NT2/D1 (cell line): ENCODE measurements around the gene MED12L.
"Not testable (repeated sequence)": the region's sequence is repeated elsewhere in the genome, so short reads cannot be mapped to it uniquely, and the experiment has no call there.

ENCODE experiments used
- DNase-seq: peaks from one replicate; pipeline ENCODE4 v3.0.0-alpha.2; 2011; ENCODE audit warnings: low read depth, low spot score
- H3K27me3 ChIP-seq: 2 replicates; pipeline ENCODE4 v1.6.0; 2011; ENCODE audit warnings: mild to moderate bottlenecking; ENCODE audit not compliant: insufficient read length, insufficient read depth
- H3K36me3 ChIP-seq: 2 replicates; pipeline ENCODE4 v1.6.1; 2011; ENCODE audit warnings: mild to moderate bottlenecking, low read length, mixed read lengths; ENCODE audit not compliant: insufficient read depth, insufficient read length
- H3K4me1 ChIP-seq: 2 replicates; pipeline ENCODE4 v1.5.1; 2011; ENCODE audit not compliant: insufficient read depth, insufficient read length
- H3K4me3 ChIP-seq: 2 replicates; pipeline ENCODE4 v1.5.1; 2011; ENCODE audit warnings: low read depth; ENCODE audit not compliant: insufficient read length
- H3K9ac ChIP-seq: 2 replicates; pipeline ENCODE4 v1.6.0; 2011; ENCODE audit warnings: low read depth; ENCODE audit not compliant: insufficient read length
- H3K9me3 ChIP-seq: 2 replicates; pipeline ENCODE4 v1.5.1; 2011; ENCODE audit warnings: mild to moderate bottlenecking, low read length; ENCODE audit not compliant: insufficient read depth
- SUZ12 ChIP-seq: IDR thresholded peaks from 2 replicates; pipeline ENCODE4 v1.6.1; 2011; ENCODE audit not compliant: insufficient read length, insufficient read depth; ENCODE audit errors: extremely low read depth
- YY1 ChIP-seq: IDR thresholded peaks from 2 replicates; pipeline ENCODE4 v1.6.1; 2011; ENCODE audit not compliant: insufficient read length, insufficient read depth
- ZNF274 ChIP-seq: IDR thresholded peaks from 2 replicates; pipeline ENCODE4 v1.6.1; 2011; ENCODE audit warnings: mild to moderate bottlenecking, low read depth, low read length

MED12L gene

GRCh38 chr3:151228666-151229040 is 143.2 kb downstream of the MED12L start:
- Histone ChIP-seq H3K4me1 (no peaks in the 10 kb centered on the region), H3K9me3 (no peaks in the 10 kb centered on the region), H3K9ac (no peak overlapping the region), H3K36me3 (no peaks in the 10 kb centered on the region), H3K27me3 (no peaks in the 10 kb centered on the region), H3K4me3 (no peak overlapping the region)
- DNase-seq: no peak
- TF ChIP-seq YY1 (no peak), SUZ12 (no peak), ZNF274 (no peak)

GRCh38 chr3:151230646-151231045 is 145.2 kb downstream of the MED12L start:
- Histone ChIP-seq H3K4me3 (no peak overlapping the region), H3K9me3 (no peaks in the 10 kb centered on the region), H3K4me1 (no peaks in the 10 kb centered on the region), H3K36me3 (no peaks in the 10 kb centered on the region), H3K27me3 (no peaks in the 10 kb centered on the region), H3K9ac (no peak overlapping the region)
- DNase-seq: no peak
- TF ChIP-seq SUZ12 (no peak), YY1 (no peak), ZNF274 (no peak)

- not testable (repeated sequence) for DNase-seq, H3K4me3 ChIP-seq, H3K27me3 ChIP-seq, H3K4me1 ChIP-seq, H3K9me3 ChIP-seq, H3K36me3 ChIP-seq, H3K9ac ChIP-seq
Measured at GRCh38 chr3:151232403-151232802, 146.9 kb downstream of the MED12L start.

- Histone ChIP-seq H3K9ac (no peak overlapping the region), H3K4me1 (no peaks in the 10 kb centered on the region), H3K9me3 (no peaks in the 10 kb centered on the region), H3K36me3 (no peaks in the 10 kb centered on the region), H3K27me3 (no peaks in the 10 kb centered on the region), H3K4me3 (no peak overlapping the region)
- TF ChIP-seq SUZ12 (no peak), YY1 (no peak), ZNF274 (no peak)
- no peak for DNase-seq
Measured at GRCh38 chr3:151232991-151233390, 147.5 kb downstream of the MED12L start.

GRCh38 chr3:151234825-151235224 is 149.4 kb downstream of the MED12L start:
- H3K36me3 ChIP-seq: no peaks in the 10 kb centered on the region
- no peak for TF ChIP-seq SUZ12
- TF ChIP-seq ZNF274: no peak
- TF ChIP-seq YY1: no peak
- H3K9me3 ChIP-seq: no peaks in the 10 kb centered on the region
- H3K27me3 ChIP-seq: no peaks in the 10 kb centered on the region
- H3K4me1 ChIP-seq: no peaks in the 10 kb centered on the region
- H3K9ac ChIP-seq: no peak overlapping the region
- no peak overlapping the region for H3K4me3 ChIP-seq
- no peak for DNase-seq

- no peaks in the 10 kb centered on the region for H3K4me1 ChIP-seq
- H3K9me3 ChIP-seq: peaks cover 7% of the 10 kb centered on the region
- H3K9ac ChIP-seq: no peak overlapping the region
- no peak overlapping the region for H3K4me3 ChIP-seq
- H3K27me3 ChIP-seq: no peaks in the 10 kb centered on the region
- no peak for DNase-seq
- TF ChIP-seq YY1: no peak
- TF ChIP-seq ZNF274: no peak
- no peaks in the 10 kb centered on the region for H3K36me3 ChIP-seq
Measured at GRCh38 chr3:151236316-151236715, 150.9 kb downstream of the MED12L start.

- H3K4me3 ChIP-seq: no peak overlapping the region
- H3K27me3 ChIP-seq: no peaks in the 10 kb centered on the region
- no peaks in the 10 kb centered on the region for H3K4me1 ChIP-seq
- no peak overlapping the region for H3K9ac ChIP-seq
- H3K36me3 ChIP-seq: no peaks in the 10 kb centered on the region
- DNase-seq: no peak
- TF ChIP-seq ZNF274: no peak
- TF ChIP-seq YY1: no peak
- TF ChIP-seq SUZ12: no peak
- peaks cover 11% of the 10 kb centered on the region for H3K9me3 ChIP-seq
Measured at GRCh38 chr3:151236736-151237135, 151.3 kb downstream of the MED12L start.

- not testable (repeated sequence) for H3K27me3 ChIP-seq, H3K4me3 ChIP-seq, H3K9ac ChIP-seq, H3K4me1 ChIP-seq, H3K36me3 ChIP-seq, DNase-seq
- H3K9me3 ChIP-seq: peaks cover 11% of the 10 kb centered on the region
Measured at GRCh38 chr3:151242006-151242405, 156.5 kb downstream of the MED12L start.
